ENCODE results near the gene LYPD4.

LYPD4 gene

DNA sequence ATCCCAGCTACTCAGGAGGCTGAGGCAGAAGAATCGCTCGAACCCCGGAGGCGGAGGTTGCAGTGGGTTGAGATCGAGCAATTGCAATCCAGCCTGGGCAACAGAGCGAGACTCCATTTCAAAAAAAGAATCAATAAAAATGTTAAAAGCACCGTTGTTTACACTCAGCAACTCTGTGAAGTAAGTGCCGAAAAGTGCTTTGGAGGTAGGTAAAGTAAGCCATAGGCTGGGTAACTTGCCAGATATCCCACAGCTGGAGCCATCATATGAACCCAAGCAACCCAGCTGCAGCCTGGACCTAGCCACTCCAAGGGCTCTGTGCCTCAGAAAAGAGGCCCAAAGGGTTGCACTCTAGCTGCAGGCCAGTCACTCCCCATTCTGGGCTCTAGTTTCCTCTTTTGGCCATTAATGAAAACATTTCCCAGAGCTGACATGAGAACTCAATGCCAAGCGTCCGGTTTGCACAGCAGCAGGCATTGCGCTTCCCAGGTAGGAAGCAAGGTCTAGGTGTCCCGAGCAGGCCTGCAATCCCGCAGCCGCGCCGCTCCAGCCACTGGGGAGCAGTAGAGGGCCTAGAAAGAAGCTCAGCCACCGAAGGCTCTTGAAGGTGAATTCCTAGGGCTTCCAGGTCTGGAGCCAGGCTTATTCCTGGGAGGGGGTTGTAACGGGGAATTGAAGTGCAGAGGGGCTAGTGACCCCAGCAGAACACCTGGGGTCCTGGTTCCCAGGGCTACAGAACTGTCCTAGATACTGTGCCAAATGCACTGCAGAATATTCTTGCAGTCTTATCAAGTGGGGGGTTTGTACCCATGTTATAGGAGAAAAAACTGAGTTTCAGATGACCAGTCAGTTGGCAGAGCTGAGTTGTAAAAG is 28.5 kb upstream of the LYPD4 start:
- DNase-seq (ENCODE audit: low read depth) = peak; percentile 45

DNA sequence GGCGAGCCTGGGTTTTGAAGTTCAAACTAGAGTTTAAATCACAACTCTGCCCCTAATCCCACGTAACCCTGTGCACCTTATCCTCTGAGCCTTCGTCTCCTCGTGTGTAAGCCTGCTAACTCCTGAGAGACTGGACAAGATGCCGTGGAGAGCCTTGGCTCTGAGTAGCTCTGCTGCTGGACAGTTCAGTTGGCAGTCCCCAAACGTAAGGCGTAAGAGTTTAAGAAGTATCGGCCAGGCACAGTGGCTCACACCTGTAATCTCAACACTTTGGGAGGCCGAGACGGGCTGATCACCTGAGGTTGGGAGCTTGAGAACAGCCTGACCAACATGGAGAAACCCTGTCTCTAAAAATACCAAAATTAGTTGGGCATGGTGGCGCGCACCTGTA is 27.9 kb upstream of the LYPD4 start:
- no peak for DNase-seq (ENCODE audit: low read depth)

- DNase-seq (ENCODE audit: low read depth) = peak; percentile 46
These were observed 27.3 kb upstream of the LYPD4 start for GRCh38 chr19:41871573-41872383.

GRCh38 chr19:41870401-41870873 is 26.0 kb upstream of the LYPD4 start:
- no peak for DNase-seq (ENCODE audit: low read depth)

DNA sequence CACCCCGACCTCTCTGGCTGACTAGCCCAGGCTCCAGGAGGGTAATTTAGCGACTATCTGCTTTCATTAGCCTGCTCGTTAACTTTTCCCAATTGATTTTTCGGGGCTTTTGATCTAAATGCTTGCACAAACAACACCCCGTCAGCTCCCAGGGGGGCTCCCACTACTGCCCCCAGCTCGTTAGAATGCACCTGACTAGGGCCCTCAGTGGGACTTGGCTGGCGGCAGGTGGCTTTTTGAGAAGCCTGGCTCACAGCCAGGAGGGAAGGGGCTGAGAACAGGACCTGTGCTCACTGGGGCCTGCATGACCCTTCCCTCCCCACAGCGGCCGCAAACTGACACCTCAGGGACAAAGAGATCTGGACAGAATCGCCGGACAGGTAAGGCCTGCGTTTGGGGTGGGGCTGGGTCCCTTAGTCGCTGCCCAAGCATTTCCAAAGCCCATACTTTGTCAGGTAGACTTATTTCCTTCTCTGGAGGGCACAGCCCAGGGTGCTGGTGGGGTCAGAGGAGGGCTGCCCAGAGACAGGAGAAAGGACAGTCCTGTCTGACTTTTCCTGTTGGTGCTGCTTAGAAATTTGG is 25.0 kb upstream of the LYPD4 start:
- DNase-seq (ENCODE audit: low read depth) = no peak

DNA sequence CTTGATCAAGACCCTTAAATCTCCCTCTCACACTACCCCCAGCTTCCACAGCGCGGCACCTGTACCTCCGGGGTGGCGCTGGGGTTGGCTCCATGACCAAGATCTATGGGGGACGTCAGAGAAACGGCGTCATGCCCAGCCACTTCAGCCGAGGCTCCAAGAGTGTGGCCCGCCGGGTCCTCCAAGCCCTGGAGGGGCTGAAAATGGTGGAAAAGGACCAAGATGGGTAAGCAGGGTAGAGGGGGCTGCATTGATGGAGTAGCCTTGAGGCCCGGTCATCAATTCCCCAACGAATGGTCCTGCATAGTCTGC is 24.5 kb upstream of the LYPD4 start:
- DNase-seq (ENCODE audit: low read depth) = no peak

DNA sequence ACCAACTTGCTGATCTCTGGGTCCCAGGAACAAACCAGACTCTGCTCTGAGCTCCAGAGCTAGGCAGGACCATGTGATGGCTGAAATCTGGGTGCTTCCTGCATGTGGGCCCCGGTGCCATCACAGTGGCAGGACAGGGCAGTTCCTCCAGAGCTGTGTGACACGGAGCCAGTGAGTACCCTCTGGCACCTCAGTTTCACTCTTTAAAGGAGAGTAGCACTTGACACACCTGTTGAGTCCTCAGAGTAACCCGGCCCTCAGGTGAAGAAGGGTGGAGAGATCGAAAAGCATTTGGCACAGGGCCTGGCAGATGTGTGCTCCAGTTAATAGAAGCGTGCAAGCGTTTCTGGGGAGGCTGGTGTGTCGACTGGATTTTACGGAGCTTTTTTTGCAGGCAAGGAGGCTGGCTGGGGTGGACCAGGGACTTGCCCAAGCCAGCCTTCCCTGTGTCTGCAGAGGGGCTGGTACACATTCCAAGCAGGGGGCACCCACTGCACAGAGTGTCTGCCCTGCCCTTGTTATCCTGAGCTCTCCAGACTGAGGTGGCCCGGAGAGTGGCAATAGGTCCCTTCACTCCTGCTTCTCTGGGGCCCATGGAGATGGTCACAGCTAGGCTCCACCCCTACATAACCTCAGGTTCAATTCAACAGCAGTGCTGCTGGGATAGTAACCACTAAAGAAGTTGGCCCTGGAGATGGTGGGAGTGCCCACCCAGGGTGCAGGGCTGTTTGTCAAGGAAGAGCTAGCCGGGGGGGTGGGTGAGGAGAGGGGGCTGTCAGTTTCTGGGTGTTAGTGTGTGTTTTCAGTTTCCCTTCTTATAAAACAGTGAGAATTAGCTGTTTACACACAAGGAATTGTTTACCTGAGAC is 23.9 kb upstream of the LYPD4 start:
- no peak for DNase-seq (ENCODE audit: low read depth)

DNA sequence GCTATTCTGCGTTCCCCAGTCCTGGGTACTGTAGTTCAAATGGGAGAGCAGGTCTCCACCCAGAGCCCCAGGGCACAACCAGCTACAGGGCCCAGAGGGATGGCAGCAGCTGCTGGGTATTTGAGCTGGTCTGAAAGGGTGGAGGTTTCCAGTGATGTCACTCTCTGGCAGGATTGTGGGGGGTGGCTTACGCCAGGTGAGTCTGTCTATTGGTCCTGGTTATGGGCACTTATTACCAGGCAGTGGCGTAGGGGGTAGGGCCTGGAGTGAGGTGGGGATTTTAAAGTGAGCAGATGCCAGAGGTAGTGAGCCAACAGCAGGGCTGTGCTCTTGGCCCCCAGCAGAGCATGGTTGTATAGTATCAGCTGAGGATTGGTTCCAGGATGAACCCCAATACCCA is 21.8 kb upstream of the LYPD4 start:
- no peak for DNase-seq (ENCODE audit: low read depth)

- no peak for DNase-seq (ENCODE audit: low read depth)
These were observed 19.9 kb upstream of the LYPD4 start for GRCh38 chr19:41864374-41864773.

- no peak for DNase-seq (ENCODE audit: low read depth)
These were observed 18.9 kb upstream of the LYPD4 start for GRCh38 chr19:41863209-41863931.

DNA sequence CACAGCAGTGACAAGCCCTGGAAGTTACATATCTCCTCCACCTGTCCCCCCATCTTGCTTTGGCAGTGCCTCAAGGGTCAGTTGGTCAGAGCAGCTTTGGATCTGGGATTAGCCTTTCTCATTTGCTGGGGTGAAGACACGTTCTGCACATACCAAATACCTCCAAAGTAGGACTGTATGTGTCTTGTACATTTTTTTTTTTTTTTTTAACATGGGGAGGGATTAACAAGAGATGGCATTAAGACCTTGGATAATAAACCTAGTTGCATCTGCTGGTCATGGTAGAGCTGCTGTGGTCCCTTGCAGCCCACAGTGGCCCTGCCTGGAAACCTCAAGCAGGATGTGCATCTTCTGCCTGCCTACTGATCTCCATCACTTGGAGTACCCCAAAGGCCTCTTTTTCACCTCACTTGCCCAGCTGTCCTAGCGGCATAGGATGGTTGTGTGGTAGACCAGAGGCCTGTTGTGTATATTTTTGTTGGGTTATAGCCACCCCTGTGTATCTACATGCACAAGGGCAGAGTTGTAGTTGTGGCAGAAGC is 18.0 kb upstream of the LYPD4 start:
- DNase-seq (ENCODE audit: low read depth) = no peak

GRCh38 chr19:41861846-41862245 is 17.4 kb upstream of the LYPD4 start:
- no peak for DNase-seq (ENCODE audit: low read depth)

DNA sequence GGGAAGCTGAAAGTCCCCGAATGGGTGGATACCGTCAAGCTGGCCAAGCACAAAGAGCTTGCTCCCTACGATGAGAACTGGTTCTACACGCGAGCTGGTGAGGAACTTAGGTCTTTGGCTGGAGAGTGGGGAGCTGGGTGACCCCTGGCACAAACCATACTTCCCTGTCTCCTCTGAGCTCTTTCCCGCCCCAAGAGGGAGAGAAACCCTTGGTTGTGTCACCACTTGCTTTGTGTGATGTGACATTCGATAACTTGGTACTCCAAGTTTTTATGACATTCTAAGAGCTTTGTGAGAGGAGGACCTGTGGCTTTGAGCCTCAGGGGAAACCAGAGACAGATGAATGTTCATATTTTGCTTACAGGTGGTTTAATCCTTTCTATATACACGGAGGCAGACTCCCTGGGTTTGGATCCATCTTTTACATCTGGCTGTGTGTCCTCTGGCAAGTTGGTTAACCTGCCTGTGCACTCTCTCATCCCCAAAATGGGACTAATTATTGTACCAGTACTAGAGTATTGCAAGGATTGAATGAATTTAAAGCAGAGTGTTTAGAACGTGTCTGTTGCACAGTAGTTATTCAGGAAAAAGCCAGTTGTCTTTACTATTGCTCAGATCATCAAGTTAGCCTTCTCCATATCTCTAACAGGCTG is 16.8 kb upstream of the LYPD4 start:
- DNase-seq (ENCODE audit: low read depth) = no peak

- DNase-seq (ENCODE audit: low read depth) = peak; percentile 20
These were observed 16.1 kb upstream of the LYPD4 start for GRCh38 chr19:41860419-41861115.

DNA sequence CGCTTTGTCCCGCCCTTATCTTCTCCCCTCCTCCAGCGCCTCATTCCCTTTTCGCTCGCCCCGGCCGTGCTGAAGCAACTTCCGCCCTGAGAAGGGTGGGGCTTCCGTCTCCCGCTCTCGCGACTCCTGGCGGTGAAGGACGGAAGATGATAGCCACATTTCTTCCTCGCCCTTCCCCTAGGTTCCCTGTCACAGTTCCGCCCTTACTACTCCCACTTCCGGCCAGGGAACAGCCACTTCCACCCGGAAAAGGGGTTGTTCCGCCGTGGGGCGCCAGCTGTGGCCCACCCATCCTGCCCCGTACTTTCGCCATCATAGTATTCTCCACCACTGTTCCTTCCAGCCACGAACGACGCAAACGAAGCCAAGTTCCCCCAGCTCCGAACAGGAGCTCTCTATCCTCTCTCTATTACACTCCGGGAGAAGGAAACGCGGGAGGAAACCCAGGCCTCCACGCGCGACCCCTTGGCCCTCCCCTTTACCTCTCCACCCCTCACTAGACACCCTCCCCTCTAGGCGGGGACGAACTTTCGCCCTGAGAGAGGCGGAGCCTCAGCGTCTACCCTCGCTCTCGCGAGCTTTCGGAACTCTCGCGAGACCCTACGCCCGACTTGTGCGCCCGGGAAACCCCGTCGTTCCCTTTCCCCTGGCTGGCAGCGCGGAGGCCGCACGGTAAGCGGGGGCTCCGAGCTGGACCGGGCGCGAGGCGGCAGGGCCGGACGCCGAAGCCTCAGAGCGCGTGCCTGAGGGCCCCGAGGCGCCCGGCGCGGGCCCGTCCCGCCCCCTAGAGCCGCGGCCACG is 15.3 kb upstream of the LYPD4 start, which contains the start of gene RPS19:
Gene RPS19, plus strand, starts transcription at position 638 of the 801 bp plus-strand sequence. CDS start 520 bp downstream, outside the sequence.
- DNase-seq (ENCODE audit: low read depth) = peak; percentile 96

DNA sequence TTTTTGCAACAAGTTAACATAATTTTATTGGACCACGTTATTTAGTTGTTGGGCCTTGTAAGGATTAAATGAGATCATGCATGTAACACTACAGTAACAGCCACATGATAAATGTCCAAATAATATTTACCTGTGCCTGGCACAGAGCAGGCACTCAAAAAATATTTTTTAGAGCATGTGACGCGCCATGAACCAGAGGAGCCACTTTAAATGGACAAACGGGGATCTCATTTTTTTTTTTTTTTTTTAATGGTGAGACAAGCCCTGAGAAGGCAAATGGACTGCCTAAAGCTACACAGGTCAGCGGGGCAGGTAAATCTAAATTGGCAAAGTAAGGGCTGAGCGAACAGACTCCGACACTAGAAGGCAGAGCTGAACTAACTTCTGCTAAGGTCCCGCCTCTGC is 14.7 kb upstream of the LYPD4 start:
- DNase-seq (ENCODE audit: low read depth) = no peak

- DNase-seq (ENCODE audit: low read depth) = no peak
These were observed 9.3 kb upstream of the LYPD4 start for GRCh38 chr19:41853768-41854167.

GRCh38 chr19:41853344-41853743 is 8.9 kb upstream of the LYPD4 start:
- no peak for DNase-seq (ENCODE audit: low read depth)

- DNase-seq (ENCODE audit: low read depth) = no peak
These were observed 7.0 kb upstream of the LYPD4 start for GRCh38 chr19:41851456-41851855.
